MM.1S (cell line): ENCODE data around the gene PRKCE.

Experiments
- EZH2phosphoT487 ChIP-seq: fragments of 300-600 bp; sonication (generic); IDR thresholded peaks from 2 replicates; pipeline ENCODE4 v1.6.1; 2018; ENCODE audit warnings: antibody characterized with exemption, low read length
- TF ChIP-seq, protein P1 (sequence below): fragments of 300-600 bp; sonication (generic); IDR thresholded peaks from 2 replicates; pipeline ENCODE4 v1.5.1; 2016; ENCODE audit warnings: antibody characterized with exemption, low read length, mixed read lengths

DNA sequence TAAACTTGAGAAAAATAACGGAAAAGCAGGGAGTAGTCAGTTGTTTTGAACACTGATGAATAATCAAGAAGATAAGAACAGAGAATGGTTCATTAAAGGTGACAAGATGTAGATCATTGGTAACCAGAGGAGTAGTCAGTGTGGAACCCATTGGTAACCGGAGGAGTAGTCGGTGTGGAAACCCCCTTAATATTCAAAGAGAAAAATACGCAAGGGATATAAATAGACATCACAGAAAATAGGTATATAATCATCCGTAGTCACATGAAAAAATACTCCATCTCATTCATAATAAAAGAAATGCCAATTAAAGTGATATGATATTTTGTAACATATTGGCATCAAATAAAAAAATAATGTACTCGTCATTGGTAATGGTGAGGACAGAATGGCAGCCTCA lies 575.1 kb downstream of the PRKCE start:
- TF ChIP-seq, protein P1, sequence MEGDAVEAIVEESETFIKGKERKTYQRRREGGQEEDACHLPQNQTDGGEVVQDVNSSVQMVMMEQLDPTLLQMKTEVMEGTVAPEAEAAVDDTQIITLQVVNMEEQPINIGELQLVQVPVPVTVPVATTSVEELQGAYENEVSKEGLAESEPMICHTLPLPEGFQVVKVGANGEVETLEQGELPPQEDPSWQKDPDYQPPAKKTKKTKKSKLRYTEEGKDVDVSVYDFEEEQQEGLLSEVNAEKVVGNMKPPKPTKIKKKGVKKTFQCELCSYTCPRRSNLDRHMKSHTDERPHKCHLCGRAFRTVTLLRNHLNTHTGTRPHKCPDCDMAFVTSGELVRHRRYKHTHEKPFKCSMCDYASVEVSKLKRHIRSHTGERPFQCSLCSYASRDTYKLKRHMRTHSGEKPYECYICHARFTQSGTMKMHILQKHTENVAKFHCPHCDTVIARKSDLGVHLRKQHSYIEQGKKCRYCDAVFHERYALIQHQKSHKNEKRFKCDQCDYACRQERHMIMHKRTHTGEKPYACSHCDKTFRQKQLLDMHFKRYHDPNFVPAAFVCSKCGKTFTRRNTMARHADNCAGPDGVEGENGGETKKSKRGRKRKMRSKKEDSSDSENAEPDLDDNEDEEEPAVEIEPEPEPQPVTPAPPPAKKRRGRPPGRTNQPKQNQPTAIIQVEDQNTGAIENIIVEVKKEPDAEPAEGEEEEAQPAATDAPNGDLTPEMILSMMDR, result no peak
- TF ChIP-seq EZH2phosphoT487, result no peak
